ENCODE measurements around the gene IGLL5.

- TF ChIP-seq EZH2phosphoT487 (IDR thresholded peaks at IDR 0.05; ENCODE audit: insufficient read depth, low read depth) (no peak), EZH2 (IDR thresholded peaks at IDR 0.05; ENCODE audit: insufficient read depth, poor library complexity, severe bottlenecking) (no peak)
These were observed 29.3 kb downstream of the IGLL5 start for GRCh38 chr22:22916952-22917290.
